ENCODE data around the gene SMCO4. TPM values are rescaled to one million over a fixed set of nuclear protein-coding genes. Genes with fewer than 3 reads are reported as not detected.
A peak's percentile ranks its signal among the peaks of the same experiment; 100 is the strongest.
"Not testable (repeated sequence)": the region's sequence is repeated elsewhere in the genome, so short reads cannot be mapped to it uniquely, and the experiment has no call there.

The SMCO4 gene
- total and polyA plus RNA-seq, 2 donors, result 32.2 to 41.3 TPM

DNA sequence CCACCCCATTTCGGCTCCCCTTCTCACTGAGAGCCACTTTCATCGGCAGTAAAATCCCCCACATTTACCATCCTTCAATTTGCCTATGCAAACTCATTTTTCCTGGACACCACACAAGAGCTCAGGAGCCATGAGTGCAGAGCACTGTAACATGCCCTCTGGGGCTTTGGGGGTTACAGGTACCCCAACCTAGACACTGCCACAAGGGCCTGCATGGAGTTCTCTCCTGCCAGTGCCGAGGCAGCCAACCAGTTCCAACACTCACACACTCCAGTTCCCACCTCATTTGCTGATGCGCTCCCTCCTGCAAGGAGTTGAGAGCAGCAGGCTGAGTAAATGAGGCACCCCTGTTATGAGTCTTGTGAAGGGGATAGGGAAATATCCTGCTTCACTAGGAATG is 76.1 kb downstream of the SMCO4 start:
- WGBS, result 97% methylated on average over 4 of the region's 4 CpGs
- no peak overlapping the region for H3K4me3 ChIP-seq (ENCODE audit: low read length in 2 of 2)
- no peaks in the 10 kb centered on the region for H3K27me3 ChIP-seq (ENCODE audit: control insufficient read depth in 2 of 2, insufficient read depth in 1 of 2, low read length in 1 of 2)
- no peak overlapping the region for H3K27ac ChIP-seq (ENCODE audit: low read depth in 1 of 2, low read length in 1 of 2)
- H3K4me1 ChIP-seq (ENCODE audit: control insufficient read depth in 2 of 2, insufficient read depth in 2 of 2, low read length in 2 of 2), result no peaks in the 10 kb centered on the region
- H3K9me3 ChIP-seq (ENCODE audit: control insufficient read depth in 2 of 2, insufficient read depth in 1 of 2, low read length in 1 of 2), result peaks cover 0 to 1% of the 10 kb centered on the region in 2 donors
- no peak for DNase-seq (ENCODE audit: low read depth in 6 of 9, low spot score in 9 of 9)
- no peaks in the 10 kb centered on the region for H3K36me3 ChIP-seq (ENCODE audit: control insufficient read depth in 2 of 2, insufficient read depth in 2 of 2, low read length in 1 of 2)

DNA sequence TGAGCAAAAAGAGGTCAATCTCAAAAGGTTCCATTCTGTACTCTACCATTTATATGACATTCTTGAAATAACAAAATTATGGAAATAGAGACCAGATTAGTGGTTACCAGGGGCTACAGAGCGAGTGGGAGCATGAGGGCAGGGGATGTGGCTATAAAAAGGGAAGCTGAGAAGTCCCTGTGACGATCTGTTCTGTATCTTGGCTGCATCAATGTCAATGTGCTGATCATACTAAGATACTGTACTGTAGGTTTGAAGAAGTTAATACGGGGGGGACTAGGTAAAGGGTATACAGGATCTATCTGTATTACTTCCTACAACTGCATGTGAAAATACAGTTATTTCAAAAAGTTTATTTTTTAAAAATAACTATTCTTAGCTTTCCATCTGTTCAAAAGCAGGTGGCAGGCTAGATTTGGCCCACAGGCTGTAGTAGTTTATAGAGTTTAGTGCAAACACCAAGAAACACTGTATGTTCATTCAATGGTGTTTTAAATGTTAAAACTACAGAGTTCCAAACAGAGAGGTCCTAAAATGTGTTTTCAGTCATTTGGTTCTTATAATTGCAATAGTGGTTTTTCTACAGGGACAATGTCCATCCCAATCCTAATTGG is 78.2 kb downstream of the SMCO4 start:
- WGBS, result 34% methylated on average over 3 of the region's 3 CpGs
- H3K4me1 ChIP-seq (ENCODE audit: control insufficient read depth in 2 of 2, insufficient read depth in 2 of 2, low read length in 2 of 2), result no peaks in the 10 kb centered on the region
- no peak overlapping the region for H3K27ac ChIP-seq (ENCODE audit: low read depth in 1 of 2, low read length in 1 of 2)
- H3K4me3 ChIP-seq (ENCODE audit: low read length in 2 of 2), result no peak overlapping the region
- DNase-seq (ENCODE audit: low read depth in 6 of 9, low spot score in 9 of 9), result no peak
- peaks cover 0 to 1% of the 10 kb centered on the region in 2 donors for H3K9me3 ChIP-seq (ENCODE audit: control insufficient read depth in 2 of 2, insufficient read depth in 1 of 2, low read length in 1 of 2)
- no peaks in the 10 kb centered on the region for H3K36me3 ChIP-seq (ENCODE audit: control insufficient read depth in 2 of 2, insufficient read depth in 2 of 2, low read length in 1 of 2)
- H3K27me3 ChIP-seq (ENCODE audit: control insufficient read depth in 2 of 2, insufficient read depth in 1 of 2, low read length in 1 of 2), result no peaks in the 10 kb centered on the region

DNA sequence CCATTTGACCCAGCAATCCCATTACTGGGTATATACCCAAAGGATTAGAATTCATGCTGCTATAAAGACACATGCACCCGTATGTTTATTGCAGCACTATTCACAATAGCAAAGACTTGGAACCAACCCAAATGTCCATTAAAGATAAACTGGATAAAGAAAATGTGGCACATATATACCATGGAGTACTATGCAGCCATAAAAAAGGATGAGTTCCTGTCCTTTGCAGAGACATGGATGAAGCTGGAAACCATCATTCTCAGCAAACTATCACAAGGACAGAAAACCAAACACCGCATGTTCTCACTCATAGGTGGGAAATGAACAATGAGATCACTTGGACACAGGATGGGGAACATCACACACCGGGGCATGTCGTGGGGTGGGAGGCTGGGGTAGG is 79.5 kb downstream of the SMCO4 start:
- not testable (repeated sequence) for H3K9me3 ChIP-seq (ENCODE audit: control insufficient read depth in 2 of 2, insufficient read depth in 1 of 2, low read length in 1 of 2)
- WGBS, result over 99% methylated on average over 4 of the region's 4 CpGs

DNA sequence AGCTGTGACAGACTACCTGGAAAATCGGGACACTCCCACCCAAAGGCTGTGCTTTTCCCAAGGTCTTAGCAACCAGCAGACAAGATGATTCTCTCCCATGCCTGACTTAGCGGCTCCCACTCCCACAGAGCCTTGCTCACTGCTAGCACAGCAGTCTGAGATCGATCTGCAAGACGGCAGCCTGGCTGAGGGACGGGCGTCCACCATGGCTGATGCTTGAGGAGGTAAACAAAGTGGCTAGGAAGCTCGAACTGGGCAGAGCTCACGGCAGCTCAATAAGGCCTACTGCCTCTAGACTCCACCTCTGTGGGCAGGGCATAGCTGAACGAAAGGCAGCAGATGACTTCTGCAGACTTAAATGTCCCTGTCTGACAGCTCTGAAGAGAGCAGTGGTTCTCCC is 84.9 kb downstream of the SMCO4 start:
- no peak overlapping the region for H3K27ac ChIP-seq (ENCODE audit: low read depth in 1 of 2, low read length in 1 of 2)
- no peaks in the 10 kb centered on the region for H3K36me3 ChIP-seq (ENCODE audit: control insufficient read depth in 2 of 2, insufficient read depth in 2 of 2, low read length in 1 of 2)
- no peak overlapping the region for H3K4me3 ChIP-seq (ENCODE audit: low read length in 2 of 2)
- H3K9me3 ChIP-seq (ENCODE audit: control insufficient read depth in 2 of 2, insufficient read depth in 1 of 2, low read length in 1 of 2), result no peaks in the 10 kb centered on the region
- no peaks in the 10 kb centered on the region for H3K4me1 ChIP-seq (ENCODE audit: control insufficient read depth in 2 of 2, insufficient read depth in 2 of 2, low read length in 2 of 2)
- DNase-seq (ENCODE audit: low read depth in 6 of 9, low spot score in 9 of 9), result no peak
- no peaks in the 10 kb centered on the region for H3K27me3 ChIP-seq (ENCODE audit: control insufficient read depth in 2 of 2, insufficient read depth in 1 of 2, low read length in 1 of 2)
- 97% methylated on average over 9 of the region's 9 CpGs for WGBS

More for the DNA sequence above, 79.5 kb downstream of the SMCO4 start:
- H3K4me1 ChIP-seq (ENCODE audit: control insufficient read depth in 2 of 2, insufficient read depth in 2 of 2, low read length in 2 of 2); DNase-seq (ENCODE audit: low read depth in 6 of 9, low spot score in 9 of 9); H3K27me3 ChIP-seq (ENCODE audit: control insufficient read depth in 2 of 2, insufficient read depth in 1 of 2, low read length in 1 of 2); H3K36me3 ChIP-seq (ENCODE audit: control insufficient read depth in 2 of 2, insufficient read depth in 2 of 2, low read length in 1 of 2); H3K4me3 ChIP-seq (ENCODE audit: low read length in 2 of 2); H3K27ac ChIP-seq (ENCODE audit: low read depth in 1 of 2, low read length in 1 of 2): not testable (repeated sequence)

DNA sequence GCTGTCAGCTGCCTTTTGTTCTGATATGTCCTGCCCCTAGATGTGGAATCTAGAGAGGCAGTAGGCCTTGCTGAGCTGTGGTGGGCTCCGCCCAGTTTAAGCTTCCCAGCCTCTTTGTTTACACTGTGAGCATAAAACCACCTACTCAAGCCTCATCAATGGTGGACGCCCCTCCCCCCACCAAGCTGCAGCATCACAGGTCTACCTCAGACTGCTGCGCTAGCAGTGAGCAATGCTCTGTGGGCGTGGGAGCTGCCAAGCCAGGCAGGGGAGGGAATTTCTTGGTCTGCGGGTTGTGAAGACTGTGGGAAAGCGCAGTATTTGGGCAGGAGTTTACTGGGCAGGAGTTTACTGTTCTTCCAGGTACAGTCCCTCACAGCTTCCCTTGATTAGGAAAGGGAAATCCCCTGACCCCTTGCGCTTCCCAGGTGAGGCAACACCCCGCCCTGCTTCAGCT is 98.5 kb downstream of the SMCO4 start:
- no peak overlapping the region for H3K27ac ChIP-seq (ENCODE audit: low read depth in 1 of 2, low read length in 1 of 2)
- no peak overlapping the region for H3K4me3 ChIP-seq (ENCODE audit: low read length in 2 of 2)
- peak in 2 of 9 donors; percentile 26 to 60 for DNase-seq (ENCODE audit: low read depth in 6 of 9, low spot score in 9 of 9)
- WGBS, result 92% methylated on average over 8 of the region's 8 CpGs
- H3K36me3 ChIP-seq (ENCODE audit: control insufficient read depth in 2 of 2, insufficient read depth in 2 of 2, low read length in 1 of 2), result no peaks in the 10 kb centered on the region
- no peaks in the 10 kb centered on the region for H3K4me1 ChIP-seq (ENCODE audit: control insufficient read depth in 2 of 2, insufficient read depth in 2 of 2, low read length in 2 of 2)
- no peaks in the 10 kb centered on the region for H3K9me3 ChIP-seq (ENCODE audit: control insufficient read depth in 2 of 2, insufficient read depth in 1 of 2, low read length in 1 of 2)
- H3K27me3 ChIP-seq (ENCODE audit: control insufficient read depth in 2 of 2, insufficient read depth in 1 of 2, low read length in 1 of 2), result no peaks in the 10 kb centered on the region

DNA sequence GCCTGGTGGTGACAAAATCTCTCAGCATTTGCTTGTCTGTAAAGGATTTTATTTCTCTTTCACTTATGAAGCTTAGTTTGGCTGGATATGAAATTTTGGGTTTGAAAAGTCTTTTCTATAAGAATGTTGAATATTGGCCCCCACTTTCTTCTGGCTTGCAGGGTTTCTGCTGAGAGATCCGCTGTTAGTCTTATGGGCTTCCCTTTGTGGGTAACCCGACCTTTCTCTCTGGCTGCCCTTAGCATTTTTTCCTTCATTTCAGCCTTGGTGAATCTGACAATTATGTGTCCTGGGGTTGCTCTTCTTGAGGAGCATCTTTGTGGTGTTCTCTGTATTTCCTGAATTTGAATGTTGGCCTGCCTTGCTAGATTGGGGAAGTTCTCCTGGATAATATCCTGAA is 100.0 kb downstream of the SMCO4 start:
- not testable (repeated sequence) for H3K36me3 ChIP-seq (ENCODE audit: control insufficient read depth in 2 of 2, insufficient read depth in 2 of 2, low read length in 1 of 2); H3K9me3 ChIP-seq (ENCODE audit: control insufficient read depth in 2 of 2, insufficient read depth in 1 of 2, low read length in 1 of 2); H3K4me1 ChIP-seq (ENCODE audit: control insufficient read depth in 2 of 2, insufficient read depth in 2 of 2, low read length in 2 of 2); DNase-seq (ENCODE audit: low read depth in 6 of 9, low spot score in 9 of 9); H3K27ac ChIP-seq (ENCODE audit: low read depth in 1 of 2, low read length in 1 of 2); H3K4me3 ChIP-seq (ENCODE audit: low read length in 2 of 2); H3K27me3 ChIP-seq (ENCODE audit: control insufficient read depth in 2 of 2, insufficient read depth in 1 of 2, low read length in 1 of 2)
- 92% methylated on average over 2 of the region's 2 CpGs for WGBS

DNA sequence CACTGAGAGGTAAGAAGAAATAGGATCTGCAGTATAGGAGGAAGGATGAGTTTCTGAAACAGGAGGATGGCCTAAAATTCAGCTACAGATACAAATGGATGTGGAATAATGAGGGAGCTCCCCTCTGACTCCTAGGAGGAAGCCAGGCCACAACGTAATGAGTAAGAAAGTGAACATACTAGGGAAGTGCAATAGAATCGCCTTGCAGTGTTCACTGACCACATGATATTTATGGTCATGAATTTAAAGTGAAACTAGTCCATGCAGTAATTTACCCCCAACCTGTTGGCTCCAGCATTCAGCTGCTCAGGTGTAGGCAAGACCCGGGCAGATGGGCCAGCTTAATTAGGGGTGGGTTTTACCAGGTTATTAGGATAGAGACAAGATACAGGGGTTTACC is 110.9 kb downstream of the SMCO4 start:
- WGBS, result 86% methylated on average over 3 of the region's 3 CpGs
- H3K27me3 ChIP-seq (ENCODE audit: control insufficient read depth in 2 of 2, insufficient read depth in 1 of 2, low read length in 1 of 2), result no peaks in the 10 kb centered on the region
- H3K27ac ChIP-seq (ENCODE audit: low read depth in 1 of 2, low read length in 1 of 2), result no peak overlapping the region
- DNase-seq (ENCODE audit: low read depth in 6 of 9, low spot score in 9 of 9), result no peak
- H3K9me3 ChIP-seq (ENCODE audit: control insufficient read depth in 2 of 2, insufficient read depth in 1 of 2, low read length in 1 of 2), result no peaks in the 10 kb centered on the region
- H3K4me1 ChIP-seq (ENCODE audit: control insufficient read depth in 2 of 2, insufficient read depth in 2 of 2, low read length in 2 of 2), result no peaks in the 10 kb centered on the region
- H3K4me3 ChIP-seq (ENCODE audit: low read length in 2 of 2), result no peak overlapping the region
- H3K36me3 ChIP-seq (ENCODE audit: control insufficient read depth in 2 of 2, insufficient read depth in 2 of 2, low read length in 1 of 2), result no peaks in the 10 kb centered on the region

Other genes starting within 250 kb of the SMCO4 start
- gene DEUP1, start 212.6 kb downstream of the SMCO4 start, total RNA-seq, result 0.33 TPM
- gene DEUP1, start 212.6 kb downstream of the SMCO4 start, polyA plus RNA-seq, result 0.23 TPM
- 18.7 TPM for gene CEP295, start 118.3 kb upstream of the SMCO4 start, total RNA-seq
- gene CEP295, start 118.3 kb upstream of the SMCO4 start, polyA plus RNA-seq, result 12.1 TPM
- 198 TPM for gene TAF1D, start 198.1 kb upstream of the SMCO4 start, total RNA-seq
- 227 TPM for gene TAF1D, start 198.1 kb upstream of the SMCO4 start, polyA plus RNA-seq
- gene C11orf54, start 198.3 kb upstream of the SMCO4 start, total RNA-seq, result 29.7 TPM
- 24.7 TPM for gene C11orf54, start 198.3 kb upstream of the SMCO4 start, polyA plus RNA-seq
- 27.6 TPM for gene MED17, start 240.9 kb upstream of the SMCO4 start, total RNA-seq
- 26.8 TPM for gene MED17, start 240.9 kb upstream of the SMCO4 start, polyA plus RNA-seq